ENCODE measurements around the gene LUZP2.

LUZP2 gene

GRCh38 chr11:24635588-24636290, 138.9 kb downstream of the LUZP2 start:
- no peak for DNase-seq (ENCODE audit: low spot score)

- DNase-seq (ENCODE audit: low spot score), result no peak
Measured at GRCh38 chr11:24636291-24636629, 139.4 kb downstream of the LUZP2 start.

- DNase-seq (ENCODE audit: low spot score), result no peak
Measured at GRCh38 chr11:24637520-24637919, 140.7 kb downstream of the LUZP2 start.

- DNase-seq (ENCODE audit: low spot score), result no peak
Measured at GRCh38 chr11:24642648-24643047, 145.8 kb downstream of the LUZP2 start.

GRCh38 chr11:24645563-24645962, 148.7 kb downstream of the LUZP2 start:
- DNase-seq (ENCODE audit: low spot score), result no peak

GRCh38 chr11:24651873-24652272, 155.0 kb downstream of the LUZP2 start:
- no peak for DNase-seq (ENCODE audit: low spot score)

GRCh38 chr11:24653901-24654300, 157.0 kb downstream of the LUZP2 start:
- DNase-seq (ENCODE audit: low spot score), result no peak

- no peak for DNase-seq (ENCODE audit: low spot score)
Measured at GRCh38 chr11:24661331-24661730, 164.5 kb downstream of the LUZP2 start.

GRCh38 chr11:24664399-24664798, 167.5 kb downstream of the LUZP2 start:
- DNase-seq (ENCODE audit: low spot score), result no peak

GRCh38 chr11:24667353-24667968, 170.6 kb downstream of the LUZP2 start:
- no peak for DNase-seq (ENCODE audit: low spot score)

- DNase-seq (ENCODE audit: low spot score), result no peak
Measured at GRCh38 chr11:24678703-24679348, 182.0 kb downstream of the LUZP2 start.

- DNase-seq (ENCODE audit: low spot score), result no peak
Measured at GRCh38 chr11:24679821-24680351, 183.0 kb downstream of the LUZP2 start.

- no peak for DNase-seq (ENCODE audit: low spot score)
Measured at GRCh38 chr11:24683583-24683982, 186.7 kb downstream of the LUZP2 start.

- no peak for DNase-seq (ENCODE audit: low spot score)
Measured at GRCh38 chr11:24685821-24686220, 189.0 kb downstream of the LUZP2 start.

- DNase-seq (ENCODE audit: low spot score), result no peak
Measured at GRCh38 chr11:24687531-24688147, 190.8 kb downstream of the LUZP2 start.

GRCh38 chr11:24688981-24689380, 192.1 kb downstream of the LUZP2 start:
- no peak for DNase-seq (ENCODE audit: low spot score)

GRCh38 chr11:24697522-24698111, 200.8 kb downstream of the LUZP2 start:
- no peak for DNase-seq (ENCODE audit: low spot score)

GRCh38 chr11:24704716-24705115, 207.9 kb downstream of the LUZP2 start:
- no peak for DNase-seq (ENCODE audit: low spot score)

GRCh38 chr11:24705474-24705873, 208.6 kb downstream of the LUZP2 start:
- no peak for DNase-seq (ENCODE audit: low spot score)

- no peak for DNase-seq (ENCODE audit: low spot score)
Measured at GRCh38 chr11:24708616-24709015, 211.8 kb downstream of the LUZP2 start.

GRCh38 chr11:24709928-24710565, 213.2 kb downstream of the LUZP2 start:
- DNase-seq (ENCODE audit: low spot score), result no peak

- DNase-seq (ENCODE audit: low spot score), result no peak
Measured at GRCh38 chr11:24714601-24715000, 217.7 kb downstream of the LUZP2 start.

All from GM03348 (cell line).